ENCODE data around the gene RAPH1.

Gene RAPH1

DNA sequence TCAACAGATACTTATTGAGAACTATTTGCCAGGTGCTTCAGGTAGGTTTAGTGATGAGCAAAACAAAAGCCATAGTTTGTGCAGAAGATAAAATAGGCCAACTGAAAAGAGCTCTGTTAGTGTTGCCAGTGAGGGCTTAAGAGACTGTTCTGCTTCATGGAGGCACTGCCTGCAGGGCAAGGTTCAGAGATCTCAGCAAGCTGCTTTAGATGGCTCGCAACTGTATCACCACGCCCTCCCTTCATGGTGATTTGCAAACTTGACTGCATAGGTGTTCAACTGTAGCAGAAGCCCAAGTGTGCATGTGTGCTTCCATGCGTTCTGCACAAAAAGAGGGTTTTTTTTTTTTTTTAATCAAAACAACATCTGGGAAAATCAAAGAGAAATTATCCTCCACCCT, 84.5 kb downstream of the RAPH1 start:
- Histone ChIP-seq H3K4me3 (ENCODE audit: low read depth, low read length) (no peak overlapping the region), H3K4me1 (ENCODE audit: control insufficient read depth, insufficient read depth, low read length) (no peaks in the 10 kb centered on the region), H3K36me3 (ENCODE audit: control insufficient read depth in 2 of 2, insufficient read depth in 1 of 2, low read length in 2 of 2) (peaks cover 4 to 48% of the 10 kb centered on the region in 2 experiments; a peak in 2 of 3 replicates), H3K9me3 (ENCODE audit: control insufficient read depth, insufficient read depth, low read depth, low read length) (no peaks in the 10 kb centered on the region), H3K27ac (ENCODE audit: extremely low read depth, low read depth, low read length) (no peak overlapping the region)
- ChIA-PET POLR2A (interaction anchor here (0.7 kb wide), 1 partner anchor 350 kb away, joined by 3 read pairs; no protein-coding TSS in a partner anchor), CTCF (interaction anchor here (0.6 kb wide), 1 partner anchor 375 kb away, joined by 3 read pairs; no protein-coding TSS in a partner anchor)
- no peak for TF ChIP-seq ZNF211 (tag by site-specific recombination; IDR thresholded peaks at IDR 0.05; ENCODE audit: low read depth)

DNA sequence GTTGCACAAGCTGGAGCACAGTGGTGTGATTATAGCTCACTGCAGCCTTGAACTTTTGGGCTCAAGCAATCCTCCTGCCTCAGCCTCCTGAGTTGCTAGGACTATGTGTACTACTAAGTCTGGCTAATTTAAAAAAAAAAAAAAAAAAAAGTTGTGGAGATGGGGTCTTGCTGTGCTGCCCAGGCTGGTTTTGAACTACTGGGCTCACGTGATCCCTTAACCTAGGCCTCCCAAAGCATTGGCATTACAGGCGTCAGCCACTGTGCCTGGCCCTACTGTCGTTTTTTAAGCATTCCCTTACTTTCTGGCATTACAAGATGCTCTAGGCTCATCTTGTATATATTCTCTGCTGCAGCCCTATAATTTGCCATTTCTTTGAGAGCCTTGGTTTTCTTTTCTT, 88.3 kb downstream of the RAPH1 start:
- H3K27ac ChIP-seq (ENCODE audit: extremely low read depth, low read depth, low read length): no peak overlapping the region
- CTCF ChIA-PET: interaction anchor here (0.6 kb wide), 2 partner anchors 50 to 139 kb away, joined by 3 to 4 read pairs; no protein-coding TSS in a partner anchor
- TF ChIP-seq ZNF202 (tag by site-specific recombination; IDR thresholded peaks at IDR 0.05; ENCODE audit: borderline replicate concordance): no peak
- TF ChIP-seq ZNF121 (tag by site-specific recombination; IDR thresholded peaks at IDR 0.05): peak; percentile 60; the same call in 1 of the 2 replicates
- H3K4me3 ChIP-seq (ENCODE audit: low read depth, low read length): no peak overlapping the region
- peaks cover 0 to 53% of the 10 kb centered on the region in 2 experiments for H3K36me3 ChIP-seq (ENCODE audit: control insufficient read depth in 2 of 2, insufficient read depth in 1 of 2, low read length in 2 of 2)
- no peaks in the 10 kb centered on the region for H3K4me1 ChIP-seq (ENCODE audit: control insufficient read depth, insufficient read depth, low read length)
- no peaks in the 10 kb centered on the region for H3K9me3 ChIP-seq (ENCODE audit: control insufficient read depth, insufficient read depth, low read depth, low read length)
- POLR2A ChIA-PET: interaction anchor here (0.6 kb wide), 1 partner anchor 875 kb away, joined by 4 read pairs; no protein-coding TSS in a partner anchor

- H3K27ac ChIP-seq (ENCODE audit: extremely low read depth, low read depth, low read length): no peak overlapping the region
- H3K9me3 ChIP-seq (ENCODE audit: control insufficient read depth, insufficient read depth, low read depth, low read length): no peaks in the 10 kb centered on the region
- H3K4me3 ChIP-seq (ENCODE audit: low read depth, low read length): no peak overlapping the region
- peaks cover 0 to 51% of the 10 kb centered on the region in 2 experiments for H3K36me3 ChIP-seq (ENCODE audit: control insufficient read depth in 2 of 2, insufficient read depth in 1 of 2, low read length in 2 of 2)
- ChIA-PET CTCF (interaction anchor here (0.6 kb wide), 1 partner anchor 139 kb away, joined by 3 read pairs; no protein-coding TSS in a partner anchor), POLR2A (no interaction called here)
- H3K4me1 ChIP-seq (ENCODE audit: control insufficient read depth, insufficient read depth, low read length): no peaks in the 10 kb centered on the region
- TF ChIP-seq, protein P1, sequence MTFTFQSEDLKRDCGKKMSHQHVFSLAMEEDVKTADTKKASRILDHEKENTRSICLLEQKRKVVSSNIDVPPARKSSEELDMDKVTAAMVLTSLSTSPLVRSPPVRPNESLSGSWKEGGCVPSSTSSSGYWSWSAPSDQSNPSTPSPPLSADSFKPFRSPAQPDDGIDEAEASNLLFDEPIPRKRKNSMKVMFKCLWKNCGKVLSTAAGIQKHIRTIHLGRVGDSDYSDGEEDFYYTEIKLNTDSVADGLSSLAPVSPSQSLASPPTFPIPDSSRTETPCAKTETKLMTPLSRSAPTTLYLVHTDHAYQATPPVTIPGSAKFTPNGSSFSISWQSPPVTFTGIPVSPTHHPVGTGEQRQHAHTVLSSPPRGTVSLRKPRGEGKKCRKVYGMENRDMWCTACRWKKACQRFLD (tag by site-specific recombination; IDR thresholded peaks at IDR 0.05): no peak
- TF ChIP-seq ZBTB7A (tag by site-specific recombination; IDR thresholded peaks at IDR 0.05; ENCODE audit: low read depth) (no peak), BCL11A (tag by site-specific recombination; IDR thresholded peaks at IDR 0.05; ENCODE audit: low read depth) (no peak), KLF8 (tag by site-specific recombination; IDR thresholded peaks at IDR 0.05) (no peak), ZNF174 (tag by site-specific recombination; IDR thresholded peaks at IDR 0.05) (no peak), FEZF1 (tag by site-specific recombination; IDR thresholded peaks at IDR 0.05) (no peak), ZNF223 (tag by site-specific recombination; IDR thresholded peaks at IDR 0.05) (no peak), TRIM28 (IDR thresholded peaks at IDR 0.05; ENCODE audit: borderline replicate concordance, low read length) (no peak), HOXD13 (CRISPR knock-in tag; IDR thresholded peaks at IDR 0.05; ENCODE audit: borderline replicate concordance) (no peak), ZNF391 (tag by site-specific recombination; IDR thresholded peaks at IDR 0.05; ENCODE audit: borderline replicate concordance, low read depth) (no peak), ZNF423 (tag by site-specific recombination; IDR thresholded peaks at IDR 0.05) (no peak), PATZ1 (tag by site-specific recombination; IDR thresholded peaks at IDR 0.05) (no peak), ZBTB26 (tag by site-specific recombination; optimal IDR thresholded peaks at IDR 0.05) (no peak), ZNF350 (tag by site-specific recombination; IDR thresholded peaks at IDR 0.05) (no peak), ZNF654 (tag by site-specific recombination; IDR thresholded peaks at IDR 0.05; ENCODE audit: low read depth) (no peak), ZNF148 (tag by site-specific recombination; IDR thresholded peaks at IDR 0.05; ENCODE audit: borderline replicate concordance) (no peak)
- TF ChIP-seq, protein P2, sequence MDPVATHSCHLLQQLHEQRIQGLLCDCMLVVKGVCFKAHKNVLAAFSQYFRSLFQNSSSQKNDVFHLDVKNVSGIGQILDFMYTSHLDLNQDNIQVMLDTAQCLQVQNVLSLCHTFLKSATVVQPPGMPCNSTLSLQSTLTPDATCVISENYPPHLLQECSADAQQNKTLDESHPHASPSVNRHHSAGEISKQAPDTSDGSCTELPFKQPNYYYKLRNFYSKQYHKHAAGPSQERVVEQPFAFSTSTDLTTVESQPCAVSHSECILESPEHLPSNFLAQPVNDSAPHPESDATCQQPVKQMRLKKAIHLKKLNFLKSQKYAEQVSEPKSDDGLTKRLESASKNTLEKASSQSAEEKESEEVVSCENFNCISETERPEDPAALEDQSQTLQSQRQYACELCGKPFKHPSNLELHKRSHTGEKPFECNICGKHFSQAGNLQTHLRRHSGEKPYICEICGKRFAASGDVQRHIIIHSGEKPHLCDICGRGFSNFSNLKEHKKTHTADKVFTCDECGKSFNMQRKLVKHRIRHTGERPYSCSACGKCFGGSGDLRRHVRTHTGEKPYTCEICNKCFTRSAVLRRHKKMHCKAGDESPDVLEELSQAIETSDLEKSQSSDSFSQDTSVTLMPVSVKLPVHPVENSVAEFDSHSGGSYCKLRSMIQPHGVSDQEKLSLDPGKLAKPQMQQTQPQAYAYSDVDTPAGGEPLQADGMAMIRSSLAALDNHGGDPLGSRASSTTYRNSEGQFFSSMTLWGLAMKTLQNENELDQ (tag by site-specific recombination; IDR thresholded peaks at IDR 0.05; ENCODE audit: low read depth): no peak
Observed at GRCh38 chr2:203446071-203446481, 89.0 kb downstream of the RAPH1 start.

Measured in HEK293 (cell line).